Measurements from ENCODE around the gene VAMP1.
A peak's percentile ranks its signal among the peaks of the same experiment; 100 is the strongest.

VAMP1 gene

DNA sequence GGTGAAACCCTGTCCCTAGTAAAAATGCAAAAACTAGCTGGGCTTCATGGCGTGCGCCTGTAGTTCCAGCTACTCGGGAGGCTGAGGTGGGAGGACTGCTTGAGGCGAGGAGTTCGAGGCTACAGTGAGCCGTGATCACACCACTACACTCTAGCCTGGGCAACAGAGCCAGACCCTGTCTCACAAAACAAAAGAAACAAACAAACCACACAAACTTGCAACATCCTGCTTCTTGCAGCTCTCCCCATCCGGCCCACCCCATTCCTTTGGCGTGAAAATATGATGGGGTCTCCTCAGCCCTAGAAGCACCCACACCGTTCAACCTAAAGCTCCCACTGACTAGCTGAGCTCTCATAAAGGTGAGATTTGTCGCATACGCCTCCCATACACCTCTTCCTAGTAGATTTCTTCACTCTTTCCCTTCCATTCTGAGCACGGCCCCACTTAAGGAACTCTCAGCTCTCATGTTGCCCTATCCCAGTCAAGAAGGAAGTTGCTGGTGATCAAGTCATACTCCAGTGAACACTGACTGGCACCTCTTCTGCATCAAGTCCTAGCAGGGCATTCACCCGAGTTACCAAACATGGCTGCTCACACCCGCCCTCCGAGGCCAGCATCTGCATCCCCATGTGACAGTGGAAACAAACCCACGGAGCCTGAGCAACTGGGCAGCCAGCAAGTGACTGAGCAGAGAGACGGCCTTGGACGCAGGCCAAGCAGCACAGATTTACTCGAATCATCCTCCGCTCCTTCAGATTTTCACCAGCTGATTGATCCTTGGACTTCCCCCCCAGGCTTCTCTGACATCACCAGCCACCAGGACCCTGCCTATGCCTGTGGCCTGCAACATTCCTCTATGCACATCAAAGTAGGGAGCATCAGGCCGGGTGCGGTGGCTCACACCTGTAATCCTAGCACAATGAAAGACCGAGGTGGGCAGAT lies 44.6 kb downstream of the VAMP1 start:
- DNase-seq (ENCODE audit: low read depth) = no peak

- DNase-seq (ENCODE audit: low read depth) = no peak
Observed at GRCh38 chr12:6424866-6425265, 45.6 kb downstream of the VAMP1 start.

DNA sequence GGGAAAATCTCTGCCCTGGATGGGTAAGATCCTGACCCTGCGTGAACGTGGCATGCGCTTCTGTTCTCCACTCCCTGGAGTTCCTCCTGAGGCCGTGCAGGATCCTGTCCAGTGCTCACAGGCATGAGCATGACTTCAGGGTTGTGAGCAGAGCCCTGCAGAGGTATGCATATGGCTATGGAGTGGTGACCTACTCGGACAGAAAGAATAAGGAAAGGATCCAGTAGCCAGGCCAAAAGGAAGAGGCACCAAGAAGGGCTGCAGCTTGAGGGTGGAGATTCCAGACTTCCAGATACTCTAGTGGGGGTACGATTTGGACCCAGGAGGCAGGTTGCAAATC lies 46.5 kb downstream of the VAMP1 start:
- DNase-seq (ENCODE audit: low read depth) = no peak

GRCh38 chr12:6423267-6424007 lies 47.0 kb downstream of the VAMP1 start:
- DNase-seq (ENCODE audit: low read depth) = peak; percentile 56

DNA sequence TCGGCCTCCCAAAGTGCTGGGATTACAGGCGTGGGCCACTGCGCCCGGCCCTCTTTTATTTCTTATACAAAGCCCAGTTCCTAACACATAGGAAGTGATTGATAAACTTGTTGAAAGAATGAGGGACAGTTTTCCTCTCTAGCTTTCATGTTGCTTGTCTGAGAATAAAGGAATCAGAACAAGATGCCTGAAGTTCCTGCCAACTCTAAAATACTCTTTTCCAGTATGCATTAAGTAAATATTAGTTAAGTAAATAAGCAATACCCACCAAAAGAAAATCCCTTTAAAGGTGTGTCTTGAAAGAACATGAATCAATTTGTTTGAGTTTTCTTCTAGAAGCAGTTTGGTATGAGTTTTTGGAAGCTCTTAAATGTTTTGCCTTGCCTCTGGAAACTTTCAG lies 50.1 kb downstream of the VAMP1 start:
- no peak for DNase-seq (ENCODE audit: low read depth)

- DNase-seq (ENCODE audit: low read depth) = no peak
Observed at GRCh38 chr12:6418796-6419195, 51.7 kb downstream of the VAMP1 start.

DNA sequence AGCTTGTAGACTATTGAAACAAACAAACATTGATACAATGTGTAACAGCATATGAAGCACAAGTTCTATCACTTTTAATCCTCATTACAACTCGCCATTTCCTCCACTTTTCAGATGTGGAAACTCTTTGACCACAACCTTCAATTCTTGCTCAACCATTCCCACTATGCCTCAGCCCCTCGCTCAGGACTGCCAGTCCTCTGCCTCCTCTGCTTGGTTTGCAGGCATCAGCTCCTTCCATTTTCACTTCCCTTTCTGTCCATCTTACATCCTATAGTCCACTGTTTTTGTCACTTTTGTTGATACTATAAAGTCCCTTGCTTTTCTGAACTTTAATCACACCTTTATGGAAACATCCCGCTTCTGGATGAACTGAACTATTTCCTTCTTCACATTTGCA lies 53.9 kb downstream of the VAMP1 start:
- DNase-seq (ENCODE audit: low read depth) = no peak

Data from activated T-helper 9 cell treated with anti-CD3 and anti-CD28 coated beads, Interleukin-2, amount 50 U/mL, for 16 hours (primary cell).